Gastrocnemius medialis (tissue), 4 donors: ENCODE results near the gene LAMA3.

Experiments used
- POLR2A ChIP-seq, 2 donors: fragments of 450-650 bp; IDR thresholded peaks; one replicate each; pipeline ENCODE4 v1.6.1; 2017; ENCODE audit warnings: antibody characterized with exemption in 2 of 2, mild to moderate bottlenecking in 2 of 2, moderate library complexity in 2 of 2
- TF ChIP-seq, protein P1 (sequence below), 5 experiments: fragments of 450-650 bp in 3 of 5; fragments of 200-600 bp in 2 of 5; sonication (generic) in 2 of 5; IDR thresholded peaks in 4 of 5; conservative IDR thresholded peaks in 1 of 5; 1 replicate in 4 of 5; 2 replicates in 1 of 5; pipeline ENCODE4 v1.5.1; 2016 to 2019; ENCODE audit warnings: antibody characterized with exemption in 5 of 5, mild to moderate bottlenecking in 3 of 5, moderate library complexity in 3 of 5

DNA sequence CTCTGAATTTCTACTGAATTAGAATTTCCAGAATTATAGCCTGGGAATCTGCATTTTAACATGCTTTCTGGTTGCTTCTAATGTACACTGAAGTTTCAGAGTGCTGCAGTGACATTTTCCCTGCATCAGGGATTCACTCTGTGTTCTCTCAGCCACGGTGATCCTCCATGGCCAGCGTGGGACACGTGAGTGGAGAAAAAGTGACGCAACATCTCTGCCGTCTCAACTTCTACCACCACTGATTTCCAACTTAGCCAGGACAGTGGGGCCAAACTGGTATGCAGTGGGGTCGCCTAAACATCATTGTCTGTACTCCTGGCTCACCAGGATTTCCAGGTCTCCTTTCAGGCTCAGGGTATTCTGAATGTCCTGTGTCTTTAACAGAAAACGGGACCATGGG, 44.6 kb downstream of the LAMA3 start:
- TF ChIP-seq, protein P1, sequence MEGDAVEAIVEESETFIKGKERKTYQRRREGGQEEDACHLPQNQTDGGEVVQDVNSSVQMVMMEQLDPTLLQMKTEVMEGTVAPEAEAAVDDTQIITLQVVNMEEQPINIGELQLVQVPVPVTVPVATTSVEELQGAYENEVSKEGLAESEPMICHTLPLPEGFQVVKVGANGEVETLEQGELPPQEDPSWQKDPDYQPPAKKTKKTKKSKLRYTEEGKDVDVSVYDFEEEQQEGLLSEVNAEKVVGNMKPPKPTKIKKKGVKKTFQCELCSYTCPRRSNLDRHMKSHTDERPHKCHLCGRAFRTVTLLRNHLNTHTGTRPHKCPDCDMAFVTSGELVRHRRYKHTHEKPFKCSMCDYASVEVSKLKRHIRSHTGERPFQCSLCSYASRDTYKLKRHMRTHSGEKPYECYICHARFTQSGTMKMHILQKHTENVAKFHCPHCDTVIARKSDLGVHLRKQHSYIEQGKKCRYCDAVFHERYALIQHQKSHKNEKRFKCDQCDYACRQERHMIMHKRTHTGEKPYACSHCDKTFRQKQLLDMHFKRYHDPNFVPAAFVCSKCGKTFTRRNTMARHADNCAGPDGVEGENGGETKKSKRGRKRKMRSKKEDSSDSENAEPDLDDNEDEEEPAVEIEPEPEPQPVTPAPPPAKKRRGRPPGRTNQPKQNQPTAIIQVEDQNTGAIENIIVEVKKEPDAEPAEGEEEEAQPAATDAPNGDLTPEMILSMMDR (IDR thresholded peaks at IDR 0.05 in 4 of 5, conservative IDR thresholded peaks at IDR 0.05 in 1 of 5): no peak
- no peak for TF ChIP-seq POLR2A (IDR thresholded peaks at IDR 0.05)
